GM19372 (cell line): Measurements from ENCODE around the gene SHC2.

ENCODE experiments used
- ATAC-seq: cut with Tn5 transposase; IDR thresholded peaks from one replicate; pipeline ENCODE4 v1.9.1; 2021; ENCODE audit warnings: mild to moderate bottlenecking, low read depth, moderate library complexity; ENCODE audit not compliant: unreplicated experiment

Gene SHC2

DNA sequence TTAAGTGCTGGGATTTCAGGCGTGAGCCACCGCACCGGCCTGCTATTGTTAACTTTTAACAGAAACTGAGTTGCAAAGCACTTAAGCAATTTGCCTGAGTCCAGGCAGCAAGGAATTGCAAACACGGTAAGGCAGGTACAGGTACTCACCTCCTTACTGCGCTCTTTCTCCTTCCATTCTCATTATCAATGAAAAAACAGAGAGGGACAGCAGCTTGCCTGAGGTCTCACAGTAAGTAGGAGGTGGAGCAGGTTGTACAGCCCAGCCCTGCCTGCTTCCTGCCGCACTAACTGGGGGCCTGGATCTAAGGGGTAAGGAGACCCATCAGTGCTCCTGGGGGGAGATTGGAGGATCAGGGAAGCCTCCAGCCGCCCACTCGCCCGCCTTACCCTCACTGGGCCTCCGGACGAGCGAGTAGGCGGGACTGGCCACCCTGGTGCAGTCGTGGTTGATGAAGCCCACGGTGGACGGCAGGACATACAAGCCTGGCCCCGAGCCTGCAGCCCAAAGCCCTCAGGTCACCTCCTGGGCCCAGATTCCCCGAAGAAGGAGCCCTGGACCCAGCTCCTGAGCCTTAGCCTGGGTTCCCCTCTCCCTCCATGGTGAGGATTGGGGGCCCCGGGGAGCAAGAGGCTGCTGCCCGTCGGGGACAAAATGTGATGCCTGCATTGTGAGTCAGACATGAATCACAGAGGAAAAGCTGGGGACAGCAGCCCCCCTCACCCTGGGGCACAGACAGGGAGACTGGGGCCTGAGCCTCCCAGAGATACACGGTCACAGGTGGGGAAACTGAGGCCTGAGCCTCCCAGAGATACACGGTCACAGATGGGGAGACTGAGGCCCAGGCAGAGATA lies 11.4 kb upstream of the SHC2 start:
- ATAC-seq: no peak

DNA sequence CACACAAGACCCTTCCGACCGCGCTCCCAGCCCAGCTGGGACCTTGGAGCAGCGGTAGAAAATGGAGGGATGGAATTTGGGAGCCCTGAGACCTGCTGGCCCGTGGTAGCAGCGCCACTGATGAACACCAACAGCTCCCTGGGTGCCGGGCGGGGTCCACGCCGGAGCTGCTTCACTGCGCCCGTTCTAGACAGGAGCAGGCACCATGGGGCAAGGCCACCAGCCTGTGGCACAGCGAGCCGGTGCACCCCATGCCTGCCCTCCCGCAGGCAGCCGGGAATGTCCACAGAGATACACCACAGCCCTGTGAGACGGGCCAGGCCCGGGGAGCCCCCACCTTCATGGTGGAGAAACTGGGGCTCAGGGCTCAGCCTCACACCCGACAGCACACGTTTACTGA lies 9.9 kb upstream of the SHC2 start:
- no peak for ATAC-seq

DNA sequence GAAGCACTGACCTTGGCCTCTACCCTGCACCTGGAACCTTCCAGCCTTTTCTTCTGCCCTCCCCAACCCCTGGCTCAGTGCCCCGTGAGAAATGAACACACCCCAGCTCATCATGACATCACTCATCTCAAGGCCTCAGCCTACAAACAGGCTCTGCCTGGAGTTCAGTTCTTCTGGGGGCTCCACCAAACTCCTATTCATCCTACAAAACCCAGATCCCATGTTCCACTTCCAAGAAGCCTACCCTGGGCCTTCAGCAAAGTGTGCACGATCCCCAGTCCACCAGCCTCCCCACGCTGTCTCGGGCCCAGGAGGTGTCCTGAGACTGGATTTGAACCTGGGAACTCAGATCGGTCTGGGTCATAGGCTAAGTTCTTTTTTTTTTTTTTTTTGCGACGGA lies 9.0 kb upstream of the SHC2 start:
- no peak for ATAC-seq

DNA sequence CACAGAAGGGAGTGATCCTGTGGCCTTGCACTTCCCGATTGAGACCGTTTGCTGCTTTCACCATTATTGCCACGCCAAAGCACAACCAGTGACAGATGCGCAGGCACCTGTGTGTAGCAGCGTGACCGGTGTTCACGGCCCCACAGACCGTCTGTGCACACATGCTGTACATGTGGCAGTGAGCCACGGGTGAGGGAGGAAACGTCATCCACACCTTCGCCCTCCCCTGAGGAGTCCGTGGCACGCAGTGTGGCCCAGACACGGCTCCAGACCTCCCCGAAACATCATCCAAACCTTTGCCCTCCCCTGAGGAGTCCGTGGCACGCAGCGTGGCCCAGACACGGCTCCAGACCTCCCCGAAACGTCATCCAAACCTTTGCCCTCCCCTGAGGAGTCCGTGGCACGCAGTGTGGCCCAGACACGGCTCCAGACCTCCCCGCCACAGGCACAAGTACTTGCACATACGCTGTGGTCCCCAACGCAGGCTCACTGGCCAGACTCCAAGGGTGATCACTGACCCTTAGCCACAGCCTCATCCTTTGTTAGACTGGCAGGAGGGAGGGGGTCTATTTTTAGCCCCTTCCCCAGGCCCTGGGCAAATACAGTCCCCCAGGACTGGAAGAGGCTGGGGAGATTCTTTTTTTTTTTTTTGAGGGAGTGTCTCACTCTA lies 7.9 kb upstream of the SHC2 start:
- no peak for ATAC-seq

DNA sequence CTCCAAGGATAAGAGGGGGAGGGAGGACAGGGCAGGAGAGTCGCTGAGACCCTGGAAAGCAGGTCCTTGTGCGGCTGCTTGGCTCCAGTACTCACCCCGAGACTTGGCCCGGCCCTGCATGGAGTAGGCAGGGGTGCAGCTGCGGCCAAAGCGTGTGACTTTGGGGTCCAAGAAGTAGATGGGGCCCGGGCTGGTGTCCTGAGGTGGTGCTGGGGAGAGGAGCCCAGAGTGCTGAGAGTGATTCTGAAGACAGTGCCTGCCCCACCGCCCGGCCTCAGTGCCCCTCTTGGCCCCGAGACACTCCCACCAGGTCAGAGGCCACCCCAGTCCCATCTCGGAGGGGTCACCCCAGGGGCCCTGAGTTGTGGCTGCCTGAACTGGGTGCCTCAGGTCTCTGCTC lies 6.7 kb upstream of the SHC2 start:
- no peak for ATAC-seq

DNA sequence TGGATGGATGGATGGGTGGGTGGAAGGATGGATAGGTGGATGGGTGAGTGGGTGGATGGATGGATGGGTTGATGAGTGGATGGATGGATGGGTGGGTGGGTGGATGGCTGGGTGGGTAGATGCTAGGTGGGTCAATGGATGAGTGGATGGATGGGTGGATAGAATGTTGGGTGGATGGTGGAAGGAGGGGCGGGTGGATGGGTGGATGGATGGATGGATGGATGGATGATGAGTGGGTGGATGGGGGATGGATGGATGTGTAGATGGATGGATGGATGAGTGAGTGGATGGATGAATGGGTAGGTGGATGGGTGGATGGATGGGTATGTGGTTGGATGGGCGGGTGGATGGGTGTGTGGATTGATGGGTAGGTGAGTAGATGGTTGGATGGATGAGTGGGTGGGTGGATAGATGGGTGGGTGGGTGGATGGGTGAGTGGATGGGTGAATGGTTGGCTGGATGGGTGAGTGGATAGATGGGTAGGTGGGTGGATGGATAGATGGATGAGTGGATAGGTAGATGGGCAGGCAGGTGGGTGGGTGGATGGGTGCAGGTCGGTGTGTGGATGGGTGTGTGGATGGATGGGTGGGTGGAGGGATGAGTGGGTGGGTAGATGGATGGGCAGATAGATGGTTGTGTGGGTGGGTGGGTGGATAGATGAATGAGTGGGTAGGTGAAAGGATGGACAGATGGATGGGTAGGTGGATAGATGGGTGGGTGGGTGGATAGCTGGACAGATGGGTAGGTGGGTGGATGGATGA lies 4.4 kb upstream of the SHC2 start:
- no peak for ATAC-seq

DNA sequence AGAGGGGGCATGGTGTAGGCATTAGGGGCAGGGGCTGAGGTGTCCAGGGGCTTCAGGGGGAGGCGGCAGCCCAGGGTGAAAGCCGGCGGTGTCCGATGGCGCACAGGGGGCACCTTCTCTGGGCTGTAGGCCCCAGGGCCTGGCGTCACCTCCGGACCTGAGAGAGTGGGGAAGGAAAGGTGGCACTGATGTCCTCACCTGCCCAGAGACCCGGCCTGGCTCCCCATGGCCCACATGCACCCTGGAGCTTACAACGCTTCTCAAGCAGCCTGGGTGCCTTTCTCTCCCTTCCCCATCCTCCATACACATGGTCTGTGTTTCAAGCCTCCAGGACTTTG lies 3.3 kb upstream of the SHC2 start:
- no peak for ATAC-seq

DNA sequence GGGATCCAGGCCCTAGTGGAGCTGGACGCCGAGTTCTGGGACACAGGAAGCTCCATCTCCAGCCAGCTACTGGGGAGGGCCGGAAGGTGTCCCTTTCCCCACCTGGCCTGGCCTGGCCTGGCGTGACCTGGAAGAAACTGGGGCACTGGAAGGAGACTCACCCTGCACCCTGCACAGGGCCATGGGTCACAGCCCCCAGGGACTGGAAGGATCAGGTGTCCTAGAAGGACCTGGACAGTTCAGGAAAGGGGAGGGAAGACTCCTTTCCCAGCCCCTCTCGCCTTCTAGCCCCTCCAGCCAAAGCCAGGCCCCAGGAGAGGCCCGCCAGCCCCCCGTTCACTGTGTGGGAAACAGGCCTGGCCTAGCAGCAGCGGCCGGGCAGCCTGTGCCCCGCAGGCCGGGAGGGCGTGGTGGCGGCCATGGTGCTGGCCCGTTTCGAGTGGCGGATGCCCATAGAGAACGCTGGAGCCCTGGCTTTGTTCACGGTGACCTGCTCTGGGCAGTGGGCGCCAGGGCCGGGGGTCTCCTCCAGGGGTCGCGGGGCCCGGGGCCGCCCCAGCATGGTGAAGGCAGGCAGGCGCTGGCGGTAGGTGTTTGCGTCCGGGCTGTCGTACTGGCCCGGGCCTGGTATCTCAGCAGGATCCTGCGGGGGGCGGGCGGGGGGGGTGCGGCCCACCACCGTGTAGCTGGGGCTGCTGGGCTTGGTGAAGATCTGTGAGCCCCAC lies 2.8 kb upstream of the SHC2 start:
- no peak for ATAC-seq

DNA sequence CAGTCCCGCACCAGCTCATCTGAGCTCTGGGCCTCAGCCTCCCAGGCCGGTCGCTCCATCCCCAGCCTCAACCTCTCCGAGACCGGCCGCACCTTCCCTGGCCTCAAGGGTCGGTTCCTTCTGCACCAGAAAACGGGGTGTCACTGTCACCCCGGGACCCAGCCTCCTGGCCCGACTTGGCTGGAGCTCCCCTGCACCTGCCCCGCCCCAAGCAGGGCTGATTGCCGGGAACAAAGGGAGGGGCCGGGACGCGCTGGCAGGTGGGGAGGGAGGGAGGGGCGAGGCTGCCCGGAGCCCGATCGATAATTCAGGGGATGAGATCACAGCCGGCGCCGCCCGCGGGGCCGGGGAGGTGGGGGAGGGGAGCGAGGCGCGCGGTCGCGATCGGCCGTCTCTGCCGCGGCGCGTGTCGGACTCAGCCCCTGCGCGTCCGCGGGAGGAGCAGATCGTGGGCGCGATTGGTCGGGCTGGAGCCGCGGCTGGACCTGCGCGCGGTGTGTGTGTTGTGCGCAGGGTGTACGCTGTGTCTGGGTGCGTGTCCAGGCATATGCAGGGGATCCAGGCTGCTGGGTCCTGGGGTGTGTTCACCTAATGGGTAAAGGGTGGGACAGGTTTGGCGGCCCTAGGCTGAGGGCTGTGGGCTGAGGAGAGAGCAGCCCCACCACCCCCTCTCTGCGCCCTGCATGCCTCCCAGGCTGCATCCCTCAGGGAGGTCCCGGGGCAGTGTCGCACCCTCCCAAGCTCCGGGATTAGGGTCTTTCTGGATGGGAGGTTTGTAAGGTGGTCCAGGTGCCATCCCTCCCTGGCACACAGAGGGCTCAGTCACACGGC lies 1.1 kb upstream of the SHC2 start:
- ATAC-seq: no peak

DNA sequence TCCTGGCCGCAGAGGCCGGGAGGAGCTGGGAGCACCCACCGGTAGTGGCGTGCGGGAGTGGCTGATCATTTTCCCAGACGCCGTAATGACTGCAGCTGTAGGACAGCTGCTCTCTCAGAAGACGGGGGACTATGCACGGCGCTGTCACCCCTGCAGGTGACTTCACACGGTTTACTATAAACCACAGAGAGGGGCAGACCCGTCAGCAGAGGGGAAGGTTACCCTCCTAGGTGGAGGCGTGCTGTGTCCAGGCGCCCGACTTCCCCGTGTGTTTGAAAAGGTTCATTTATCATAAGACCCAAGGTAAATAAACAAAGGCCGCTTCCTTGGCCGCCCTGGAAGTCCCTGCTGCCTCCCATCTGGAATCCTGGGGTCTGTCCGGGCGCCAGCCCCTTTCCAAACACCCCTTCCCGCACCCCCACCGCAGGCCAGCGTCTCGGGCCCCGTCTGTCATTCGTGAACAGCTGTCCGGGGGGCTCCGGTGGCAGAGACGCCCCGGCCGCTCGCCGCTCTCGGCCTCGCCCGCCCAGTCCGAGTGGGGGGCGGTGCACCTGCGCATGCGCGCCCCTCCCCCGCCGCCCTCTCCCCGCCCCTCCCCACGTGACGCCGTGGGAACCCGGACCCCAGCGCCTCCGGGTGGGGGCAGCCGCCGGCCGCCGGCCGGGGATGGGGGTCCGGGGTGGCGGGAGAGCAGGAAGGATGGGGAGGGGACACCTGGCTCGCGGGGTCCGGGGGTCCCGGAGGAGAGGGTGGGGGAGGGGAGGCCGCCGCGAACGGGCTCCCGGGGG lies 915 bp downstream of the SHC2 start:
- no peak for ATAC-seq

DNA sequence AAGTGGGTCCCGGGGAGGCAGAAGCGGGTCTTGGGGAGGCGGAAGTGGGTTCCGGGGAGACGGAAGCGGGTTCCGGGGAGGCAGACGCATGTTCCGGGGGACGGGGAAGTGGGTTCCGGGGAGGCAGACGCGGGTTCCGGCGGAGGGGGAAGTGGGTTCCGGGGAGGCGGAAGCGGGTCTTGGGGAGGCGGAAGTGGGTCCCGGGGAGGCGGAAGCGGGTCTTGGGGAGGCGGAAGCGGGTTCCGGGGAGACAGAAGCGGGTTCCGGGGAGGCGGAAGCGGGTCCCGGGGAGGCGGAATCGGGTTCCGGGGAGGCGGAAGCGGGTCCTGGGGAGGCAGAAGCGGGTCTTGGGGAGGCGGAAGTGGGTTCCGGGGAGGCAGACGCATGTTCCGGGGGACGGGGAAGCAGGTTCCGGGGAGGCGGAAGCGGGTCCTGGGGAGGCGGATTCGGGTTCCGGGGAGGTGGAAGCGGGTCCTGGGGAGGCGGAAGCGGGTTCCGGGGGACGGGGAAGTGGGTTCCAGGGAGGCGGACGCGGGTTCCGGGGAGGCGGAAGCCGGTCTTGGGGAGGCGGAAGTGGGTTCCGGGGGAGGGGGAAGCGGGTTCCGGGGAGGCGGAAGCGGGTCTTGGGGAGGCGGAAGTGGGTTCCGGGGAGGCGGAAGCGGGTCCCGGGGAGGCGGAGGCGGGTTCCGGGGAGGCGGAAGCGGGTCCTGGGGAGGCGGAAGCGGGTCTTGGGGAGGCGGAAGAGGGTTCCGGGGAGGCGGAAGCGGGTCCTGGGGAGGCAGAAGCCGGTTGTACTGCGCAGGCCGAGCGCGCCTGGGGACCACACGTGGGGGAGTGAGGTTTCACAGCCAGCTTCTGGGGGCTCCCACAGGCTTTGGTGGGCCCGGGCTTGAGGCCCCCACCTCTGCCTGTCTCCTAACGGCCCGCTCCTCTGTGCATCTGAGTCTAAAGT lies 2.5 kb downstream of the SHC2 start:
- ATAC-seq: no peak

DNA sequence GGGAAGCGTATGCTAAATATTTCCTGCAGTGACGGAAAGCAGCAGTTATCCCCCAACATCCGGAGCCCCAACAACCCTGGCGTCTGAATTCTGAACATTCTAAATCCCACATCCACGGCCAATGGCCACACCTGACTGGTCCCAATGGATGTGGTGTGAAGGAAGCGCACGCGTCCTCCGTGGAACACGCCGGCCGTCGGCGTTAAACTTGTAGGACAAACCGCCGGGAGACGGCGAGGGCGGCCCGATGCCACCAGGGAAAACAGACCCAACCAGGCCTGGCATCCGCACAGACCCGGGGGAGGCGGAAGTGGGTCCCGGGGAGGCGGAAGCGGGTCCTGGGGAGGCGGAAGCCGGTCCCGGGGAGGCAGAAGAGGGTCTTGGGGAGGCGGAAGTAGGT lies 3.2 kb downstream of the SHC2 start:
- ATAC-seq: no peak

DNA sequence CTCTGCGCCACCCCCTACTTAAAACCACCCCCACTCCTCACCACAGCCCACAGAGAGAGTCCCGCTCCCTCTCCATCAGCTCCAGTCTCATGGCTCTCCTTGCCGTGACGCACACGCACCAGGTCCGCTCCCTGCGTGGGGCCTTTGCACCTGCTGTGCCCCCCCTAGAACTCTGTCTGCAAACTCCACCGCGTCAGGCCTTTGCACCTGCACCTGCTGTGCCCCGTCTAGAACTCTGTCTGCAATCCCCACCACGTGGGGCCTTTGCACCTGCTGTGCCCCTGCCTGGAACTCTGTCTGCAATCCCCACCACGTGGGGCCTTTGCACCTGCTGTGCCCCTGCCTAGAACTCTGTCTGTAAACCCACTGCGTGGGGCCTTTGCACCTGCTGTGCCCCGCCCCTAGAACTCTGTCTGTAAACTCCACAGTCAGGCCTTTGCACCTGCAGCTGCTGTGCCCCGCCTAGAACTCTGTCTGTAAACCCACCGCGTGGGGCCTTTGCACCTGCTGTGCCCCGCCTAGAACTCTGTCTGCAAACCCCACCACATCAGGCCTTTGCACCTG lies 4.2 kb downstream of the SHC2 start:
- ATAC-seq: no peak

DNA sequence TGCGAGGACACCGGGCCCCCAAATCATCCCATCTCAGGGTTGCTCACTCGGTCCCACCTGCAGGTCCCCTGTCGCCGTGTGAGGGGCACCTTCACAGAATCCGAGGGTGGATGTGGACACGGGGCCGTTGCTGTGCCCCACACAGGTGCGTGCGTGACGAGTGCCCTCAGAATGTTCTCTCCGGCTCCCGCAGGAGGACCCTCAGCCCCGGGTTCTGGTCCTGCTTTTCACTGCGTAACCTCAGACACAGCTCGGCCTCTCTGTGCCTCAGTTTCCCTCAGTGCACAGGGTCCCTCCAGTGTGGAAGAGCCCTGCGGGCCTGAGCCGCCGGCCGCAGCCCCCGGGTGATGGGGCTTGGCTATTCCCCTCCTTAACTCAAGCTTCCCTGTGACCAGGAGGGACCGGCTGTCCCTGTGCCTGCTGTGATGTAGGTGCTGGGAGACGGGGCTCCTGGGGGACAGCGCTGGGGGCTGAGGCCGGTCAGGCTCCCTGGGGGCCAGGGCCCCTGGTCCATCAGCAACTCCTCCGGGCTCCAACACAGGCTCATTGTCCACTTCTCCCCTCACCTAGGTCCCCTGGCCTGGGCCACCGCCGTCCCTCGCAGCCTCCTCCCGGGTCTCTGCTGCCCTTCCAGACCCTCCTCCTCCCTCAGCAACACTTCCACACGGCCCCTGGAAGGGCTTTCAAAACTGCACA lies 4.8 kb downstream of the SHC2 start:
- no peak for ATAC-seq

DNA sequence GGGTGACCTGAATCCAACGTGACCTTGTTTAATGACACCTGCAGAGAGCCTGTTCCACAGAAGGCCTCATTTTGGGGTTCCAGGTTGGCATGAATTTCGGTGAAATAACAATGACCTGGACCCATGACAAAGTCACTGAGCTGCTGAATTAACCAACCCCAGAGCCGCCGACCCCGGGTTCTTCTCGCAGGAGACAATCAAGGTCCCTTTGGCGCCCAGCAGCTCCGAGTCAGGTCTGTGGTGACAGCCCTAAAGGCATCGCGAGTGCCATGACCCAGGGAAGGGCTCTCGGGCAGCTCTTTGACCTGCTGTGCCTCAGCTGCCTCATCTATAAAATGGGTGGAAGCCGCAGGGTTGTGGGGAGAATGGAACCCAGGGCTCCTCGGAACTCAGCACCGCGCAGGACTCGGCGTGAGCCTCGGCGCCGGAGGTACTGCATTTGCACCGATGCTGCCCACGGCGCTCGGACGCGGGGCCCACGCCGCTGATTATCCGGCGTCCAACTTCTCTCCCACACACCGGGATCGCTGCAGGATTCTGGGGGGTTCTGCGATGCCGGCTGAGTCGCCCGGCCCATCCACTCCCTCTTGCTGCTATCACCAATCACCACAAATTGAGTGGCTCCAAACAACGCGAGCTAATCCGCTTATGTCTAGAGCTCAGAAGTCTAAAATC lies 5.7 kb downstream of the SHC2 start:
- no peak for ATAC-seq

DNA sequence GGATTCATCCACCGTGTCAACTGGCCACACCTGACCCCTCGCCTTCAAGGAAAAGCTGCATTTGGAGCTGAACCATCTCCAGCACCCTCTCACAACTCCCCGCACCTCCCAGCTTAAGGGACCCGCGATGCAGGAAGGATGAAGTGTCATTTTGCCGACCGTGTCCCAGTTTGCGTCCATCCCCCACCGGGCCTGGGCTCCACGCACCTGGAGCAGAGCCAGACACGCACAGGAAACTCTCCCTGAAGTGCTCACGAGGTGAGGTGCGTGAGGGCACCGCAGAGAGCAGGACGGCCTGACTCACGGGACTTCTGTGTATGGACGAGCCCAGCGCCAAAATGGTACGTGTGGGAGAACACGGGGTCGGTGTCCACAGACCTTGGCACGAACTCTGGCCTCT lies 7.2 kb downstream of the SHC2 start:
- no peak for ATAC-seq

DNA sequence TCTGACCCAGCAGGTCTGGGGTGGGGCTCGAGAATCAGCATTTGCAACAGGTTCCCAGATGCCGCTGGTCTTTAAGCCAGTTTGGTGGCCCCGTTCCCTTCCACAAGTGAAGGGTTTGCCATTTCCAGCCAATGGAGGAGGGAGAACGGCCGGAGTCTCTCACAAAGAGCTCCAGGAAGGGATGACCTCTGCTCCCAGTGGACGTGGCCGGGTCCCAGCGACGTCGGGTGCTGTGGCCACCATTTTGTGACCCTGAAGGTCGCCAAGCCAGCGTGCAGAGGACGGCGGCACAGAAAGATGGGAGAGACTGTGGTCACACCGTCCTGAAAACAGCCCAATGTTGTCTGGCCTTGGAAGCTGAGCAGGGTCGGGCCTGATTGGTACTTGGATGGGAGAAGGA lies 8.0 kb downstream of the SHC2 start:
- no peak for ATAC-seq
